Psoas muscle (tissue), 8 donors: ENCODE results near the gene ALDOB. TPM values are rescaled to one million over a fixed set of nuclear protein-coding genes. Genes with fewer than 3 reads are reported as not detected.

Source experiments
- ATAC-seq, 4 donors: fragments of 200-7000 bp; cut with Tn5 transposase; one replicate each; pipeline ENCODE4 v1.9.1; 2020; ENCODE audit warnings: moderate library complexity in 3 of 4, mild to moderate bottlenecking in 2 of 4
- DNase-seq, 2 donors: peaks; one replicate each; pipeline ENCODE4 v3.0.0-alpha.2; 2020
- H3K27ac ChIP-seq: fragments of 200-600 bp; one replicate; pipeline ENCODE4 v1.8.0; 2022
- H3K27me3 ChIP-seq, 3 donors: fragments of 200-600 bp in 1 of 3; one replicate each; pipeline versions ENCODE4 v1.6.1 to v1.8.0; 2013 to 2022; ENCODE audit warnings: low read length in 2 of 3, mild to moderate bottlenecking in 2 of 3, moderate library complexity in 1 of 3; ENCODE audit not compliant: insufficient read depth in 3 of 3
- H3K36me3 ChIP-seq, 2 donors: fragments of 200-600 bp in 1 of 2; one replicate each; pipeline versions ENCODE4 v1.6.1 to v1.8.0; 2013 to 2022; ENCODE audit warnings: low read depth in 1 of 2, mild to moderate bottlenecking in 1 of 2, moderate library complexity in 1 of 2; ENCODE audit not compliant: insufficient read depth in 1 of 2
- H3K4me1 ChIP-seq: fragments of 200-600 bp; one replicate; pipeline ENCODE4 v1.8.0; 2022
- H3K4me3 ChIP-seq: fragments of 200-600 bp; one replicate; pipeline ENCODE4 v1.8.0; 2022; ENCODE audit warnings: mild to moderate bottlenecking
- H3K9me3 ChIP-seq: fragments of 200-600 bp; one replicate; pipeline ENCODE4 v1.8.0; 2022
- WGBS, 3 donors: extraction: QIAGEN DNeasy Blood & Tissue Kit; methylation state at CpG; one replicate each; pipeline versions ENCODE4 v1.1.6 to v1.1.7; 2013; 5-methylcytosine and 5-hydroxymethylcytosine counted together
- intact Hi-C, 2 donors: fragments of 100-400 bp; cut with DNase I; formaldehyde crosslinking; loops; one replicate each; pipeline versions ENCODE4 v1.11.0 to v1.14.2; 2022
- polyA plus RNA-seq, 3 donors: library from polyadenylated mRNA; stranded (reverse); fragments of 200-250 nt; gene quantifications; one replicate each; pipeline ENCODE4 v1.2.3, GENCODE V29; 2013
- total RNA-seq, 4 donors: library from RNA; stranded (reverse); fragmentation: NEBNext Ultra II Directional in 2 of 4; extraction: Animal tissue kit (Norgen Biotek cat#: 25700) in 2 of 4; gene quantifications; one replicate each; pipeline versions ENCODE4 v1.2.1 to v1.2.4, GENCODE V29; 2021 to 2023
- TF ChIP-seq, protein P1 (sequence below): fragments of 200-600 bp; IDR thresholded peaks from one replicate; pipeline ENCODE4 v1.8.0; 2022; ENCODE audit warnings: antibody characterized with exemption
- donor health status: healthy with polysubstance abuse.
- donor health status: DM: no; HTN: no; CAD: no; lungs with moderate emphysema.
- donor health status: Bipolar disorder and iron deficiency.
- donor health status: healthy.
- donor health status: DM: yes; HTN: yes; CAD: no.
- donor health status: DM: no; HTN: no; CAD: no.
- donor health status: DM: no; HTN: no; CAD: no.
- donor health status: DM: yes; HTN: yes; CAD: no.

Gene ALDOB
- total and polyA plus RNA-seq, 7 donors = 0.26 to 4.3 (median 0.48) TPM; not detected in 2

DNA sequence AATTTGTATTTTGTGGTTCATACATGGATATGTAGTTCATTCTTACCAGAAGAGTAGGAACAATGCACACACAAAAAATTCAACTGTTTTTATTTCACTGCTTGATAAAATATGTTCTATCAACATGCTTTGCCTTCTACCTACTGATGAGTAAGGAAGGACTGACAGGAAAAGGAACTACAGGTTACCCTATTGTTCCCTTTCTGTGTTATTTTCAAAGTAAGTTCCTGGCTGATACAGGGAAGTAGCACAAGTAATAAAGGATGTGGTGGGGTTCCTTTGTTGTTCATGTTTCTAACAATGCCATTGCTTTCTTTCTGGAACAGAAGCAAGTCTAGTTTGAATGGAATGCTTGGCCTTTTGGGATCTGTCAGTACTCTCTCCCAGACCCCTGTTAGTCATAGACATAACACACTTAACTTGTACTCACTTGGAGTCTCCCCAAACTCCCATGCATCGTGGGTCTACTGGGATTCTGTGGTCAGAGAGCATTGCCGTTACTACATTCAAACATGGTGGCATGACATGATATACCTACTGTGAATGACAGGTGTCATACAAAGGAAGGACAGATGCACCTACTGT lies 20.2 kb upstream of the ALDOB start:
- intact Hi-C loops = no loop called here
- no peak overlapping the region for H3K27ac ChIP-seq
- H3K36me3 ChIP-seq = no peaks in the 10 kb centered on the region
- H3K4me3 ChIP-seq = no peak overlapping the region
- DNase-seq (no peak), ATAC-seq (no peak)
- H3K4me1 ChIP-seq = no peaks in the 10 kb centered on the region
- TF ChIP-seq, protein P1, sequence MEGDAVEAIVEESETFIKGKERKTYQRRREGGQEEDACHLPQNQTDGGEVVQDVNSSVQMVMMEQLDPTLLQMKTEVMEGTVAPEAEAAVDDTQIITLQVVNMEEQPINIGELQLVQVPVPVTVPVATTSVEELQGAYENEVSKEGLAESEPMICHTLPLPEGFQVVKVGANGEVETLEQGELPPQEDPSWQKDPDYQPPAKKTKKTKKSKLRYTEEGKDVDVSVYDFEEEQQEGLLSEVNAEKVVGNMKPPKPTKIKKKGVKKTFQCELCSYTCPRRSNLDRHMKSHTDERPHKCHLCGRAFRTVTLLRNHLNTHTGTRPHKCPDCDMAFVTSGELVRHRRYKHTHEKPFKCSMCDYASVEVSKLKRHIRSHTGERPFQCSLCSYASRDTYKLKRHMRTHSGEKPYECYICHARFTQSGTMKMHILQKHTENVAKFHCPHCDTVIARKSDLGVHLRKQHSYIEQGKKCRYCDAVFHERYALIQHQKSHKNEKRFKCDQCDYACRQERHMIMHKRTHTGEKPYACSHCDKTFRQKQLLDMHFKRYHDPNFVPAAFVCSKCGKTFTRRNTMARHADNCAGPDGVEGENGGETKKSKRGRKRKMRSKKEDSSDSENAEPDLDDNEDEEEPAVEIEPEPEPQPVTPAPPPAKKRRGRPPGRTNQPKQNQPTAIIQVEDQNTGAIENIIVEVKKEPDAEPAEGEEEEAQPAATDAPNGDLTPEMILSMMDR = no peak
- 47 to 77% (median 63%) methylated on average over 2 of the region's 2 CpGs for WGBS, 3 donors
- H3K9me3 ChIP-seq = no peaks in the 10 kb centered on the region
- H3K27me3 ChIP-seq = no peaks in the 10 kb centered on the region

DNA sequence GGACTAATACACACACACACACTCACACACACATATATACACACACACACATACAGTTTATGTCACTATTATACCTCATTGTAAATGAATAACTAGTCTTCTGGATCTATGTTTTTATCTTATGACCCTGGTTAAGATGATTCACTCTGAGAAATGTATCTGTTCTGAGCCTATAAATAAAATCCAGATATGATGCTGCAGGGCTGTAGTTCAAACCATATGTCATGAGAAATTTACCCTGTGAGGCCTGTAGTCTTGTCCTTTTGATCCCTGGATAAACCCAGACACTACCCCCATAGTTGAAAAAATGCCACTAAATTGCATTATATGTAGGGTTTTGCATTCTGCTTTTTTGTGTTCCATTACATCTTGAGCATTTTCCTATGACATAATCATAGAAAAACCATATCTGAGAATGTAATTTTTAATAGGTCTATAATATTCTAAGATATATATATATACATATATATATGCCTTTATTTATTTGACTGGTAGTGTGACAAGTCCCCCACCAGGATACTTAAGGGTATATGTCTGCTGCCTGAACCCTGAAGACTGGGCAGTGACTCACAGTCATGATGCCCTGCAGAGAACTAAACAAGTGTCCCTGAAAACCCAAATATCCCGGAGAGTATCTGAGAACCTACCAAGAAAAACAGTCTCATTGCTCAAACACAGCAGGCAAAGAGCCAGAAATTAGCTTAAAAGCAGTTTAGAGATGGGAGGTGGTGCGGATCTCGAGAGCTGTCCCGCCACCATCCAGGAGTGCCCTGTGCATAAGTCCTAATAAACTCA lies 18.4 kb upstream of the ALDOB start:
- no peak overlapping the region for H3K27ac ChIP-seq
- ATAC-seq = no peak
- H3K4me1 ChIP-seq = peaks cover 3% of the 10 kb centered on the region
- intact Hi-C loops = no loop called here
- DNase-seq = no peak
- 78 to 82% (median 82%) methylated on average over 4 of the region's 4 CpGs for WGBS, 3 donors
- no peaks in the 10 kb centered on the region for H3K27me3 ChIP-seq
- H3K4me3 ChIP-seq = no peak overlapping the region
- no peaks in the 10 kb centered on the region for H3K9me3 ChIP-seq
- no peaks in the 10 kb centered on the region for H3K36me3 ChIP-seq
- TF ChIP-seq, protein P1 = no peak

DNA sequence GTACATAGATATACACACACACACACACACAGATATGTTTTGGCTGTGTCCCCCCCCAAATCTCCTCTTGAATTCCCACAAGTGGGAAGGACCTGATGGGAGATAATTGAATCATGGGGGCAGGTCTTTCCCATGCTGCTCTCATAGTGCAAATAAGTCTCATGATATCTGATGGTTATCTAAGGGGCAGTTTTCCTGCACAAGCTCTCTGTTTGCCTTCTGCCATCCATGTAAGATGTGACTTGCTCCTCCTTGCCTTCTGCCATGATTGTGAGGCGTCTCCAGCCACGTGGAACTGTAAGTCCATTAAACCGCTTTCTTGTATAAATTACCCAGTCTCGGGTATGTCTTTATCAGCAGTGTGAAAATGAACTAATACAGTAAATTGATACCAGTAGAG lies 15.9 kb upstream of the ALDOB start:
- peaks cover 3% of the 10 kb centered on the region for H3K4me1 ChIP-seq
- ATAC-seq = no peak
- intact Hi-C loops = no loop called here
- H3K4me3 ChIP-seq = no peak overlapping the region
- no peak for DNase-seq
- H3K27me3 ChIP-seq = no peaks in the 10 kb centered on the region
- 84 to 91% (median 91%) methylated on average over 4 of the region's 4 CpGs for WGBS, 3 donors
- H3K27ac ChIP-seq = no peak overlapping the region
- H3K9me3 ChIP-seq = no peaks in the 10 kb centered on the region
- TF ChIP-seq, protein P1 = no peak
- no peaks in the 10 kb centered on the region for H3K36me3 ChIP-seq

DNA sequence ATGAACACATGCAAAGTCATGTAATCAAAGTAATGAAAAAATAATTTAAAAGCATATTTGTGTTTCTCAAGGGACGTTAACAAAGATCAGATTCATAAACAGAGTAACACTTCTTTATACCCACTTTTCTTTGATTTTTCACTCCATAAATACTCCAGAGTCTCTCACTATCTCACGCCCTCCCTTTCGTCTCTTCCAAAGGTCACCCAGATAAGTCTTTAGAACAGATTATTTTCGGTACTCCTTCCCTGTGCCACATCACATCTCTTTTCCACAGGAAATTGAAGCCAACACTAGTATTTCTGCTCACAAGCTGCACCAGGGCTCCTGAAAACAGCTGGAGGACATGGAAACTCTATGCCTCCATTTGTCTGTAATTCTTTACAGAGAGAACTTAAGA lies 15.4 kb upstream of the ALDOB start:
- TF ChIP-seq, protein P1 = no peak
- intact Hi-C loops = no loop called here
- Histone ChIP-seq H3K4me1 (peaks cover 3% of the 10 kb centered on the region), H3K27me3 (no peaks in the 10 kb centered on the region), H3K27ac (no peak overlapping the region), H3K4me3 (no peak overlapping the region), H3K36me3 (no peaks in the 10 kb centered on the region), H3K9me3 (no peaks in the 10 kb centered on the region)
- 48 to 55% (median 50%) methylated on average over 4 of the region's 4 CpGs for WGBS, 3 donors
- no peak for DNase-seq
- no peak for ATAC-seq
